ENCODE results near the gene MTHFD1L. TPM values are rescaled to one million over a fixed set of nuclear protein-coding genes. Genes with fewer than 3 reads are reported as not detected.
A peak's percentile ranks its signal among the peaks of the same experiment; 100 is the strongest.

The MTHFD1L gene
- total RNA-seq, 2 donors from 2014 or later: 13.0 to 19.1 TPM

GRCh38 chr6:151068761-151069312 lies 203.3 kb downstream of the MTHFD1L start:
- Histone ChIP-seq H3K36me3 (replicated peaks in 1 of 2; ENCODE audit: insufficient read depth in 1 of 2, low read depth in 2 of 2) (no peaks in the 10 kb centered on the region), H3K27ac (peak overlapping the region in 3 of 4 donors; percentile 30 to 60 (median 43)), H3K9me3 (no peaks in the 10 kb centered on the region), H3K4me3 (no peak overlapping the region), H3K4me1 (peaks cover 13% of the 10 kb centered on the region), H3K27me3 (no peaks in the 10 kb centered on the region)
- intact Hi-C loops (cut with DNase I): no loop called here
- ATAC-seq (no peak), DNase-seq (no peak)
- WGBS, 2 donors: 73 to 78% methylated on average over 6 of the region's 6 CpGs
- TF ChIP-seq CTCF (IDR thresholded peaks at IDR 0.05): no peak
- no peak for TF ChIP-seq POLR2A (IDR thresholded peaks at IDR 0.05)

DNA sequence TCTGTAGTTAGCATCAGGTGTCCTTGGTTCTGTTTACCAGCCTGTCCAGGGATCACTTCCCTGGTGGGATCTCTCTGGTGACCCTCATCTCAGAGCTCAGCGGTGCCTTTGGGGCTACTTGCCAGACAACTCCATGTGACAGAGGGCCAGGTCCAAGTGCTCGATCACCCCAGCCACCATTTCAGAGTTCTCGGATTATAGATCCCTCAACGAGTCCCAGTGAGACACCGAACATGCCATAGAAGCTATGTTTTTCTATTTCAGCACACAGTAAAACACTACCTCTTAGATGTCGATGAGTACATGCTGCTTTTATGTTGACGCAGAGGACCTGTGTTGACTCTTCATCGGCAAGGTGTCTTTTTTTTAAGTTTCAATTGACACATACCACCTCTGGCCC lies 204.1 kb downstream of the MTHFD1L start:
- TF ChIP-seq POLR2A (IDR thresholded peaks at IDR 0.05) (no peak), CTCF (IDR thresholded peaks at IDR 0.05) (no peak)
- 94 to 95% methylated on average over 8 of the region's 8 CpGs for WGBS, 2 donors
- intact Hi-C loops (cut with DNase I): no loop called here
- ATAC-seq: no peak
- DNase-seq: no peak
- Histone ChIP-seq H3K4me1 (peaks cover 11% of the 10 kb centered on the region), H3K27ac (peak overlapping the region in 1 of 4 donors; percentile 60), H3K27me3 (no peaks in the 10 kb centered on the region), H3K36me3 (replicated peaks in 1 of 2; ENCODE audit: insufficient read depth in 1 of 2, low read depth in 2 of 2) (no peaks in the 10 kb centered on the region), H3K4me3 (no peak overlapping the region), H3K9me3 (no peaks in the 10 kb centered on the region)

DNA sequence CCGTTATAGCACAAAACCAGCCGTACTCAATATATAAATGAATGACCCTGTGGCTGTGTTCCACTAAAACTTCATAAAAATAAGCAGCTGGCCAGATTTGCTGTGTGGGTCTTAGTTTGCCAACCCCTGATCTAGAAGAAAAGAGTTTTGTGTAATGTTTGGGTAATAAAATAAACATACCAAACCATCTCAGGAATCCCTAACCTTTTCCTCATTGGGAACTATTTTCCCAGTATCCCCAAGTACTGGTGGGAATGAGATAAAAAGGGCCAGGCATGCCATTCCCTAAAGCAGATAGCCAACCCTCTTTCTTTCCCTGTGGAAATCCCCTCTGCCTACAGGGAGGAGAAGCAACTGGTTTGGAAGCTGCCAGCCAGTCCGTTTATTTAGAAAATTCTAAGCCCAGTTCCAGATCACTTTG lies 205.1 kb downstream of the MTHFD1L start:
- Histone ChIP-seq H3K4me1 (peaks cover 11% of the 10 kb centered on the region), H3K9me3 (no peaks in the 10 kb centered on the region), H3K27ac (peak overlapping the region in 2 of 4 donors; percentile 14 to 22), H3K27me3 (no peaks in the 10 kb centered on the region), H3K36me3 (replicated peaks in 1 of 2; ENCODE audit: insufficient read depth in 1 of 2, low read depth in 2 of 2) (no peaks in the 10 kb centered on the region), H3K4me3 (no peak overlapping the region)
- DNase-seq (no peak), ATAC-seq (peak; percentile 15)
- WGBS, 2 donors: 57 to 65% methylated on average over 3 of the region's 3 CpGs
- intact Hi-C loops (cut with DNase I): no loop called here
- TF ChIP-seq POLR2A (IDR thresholded peaks at IDR 0.05): no peak
- TF ChIP-seq CTCF (IDR thresholded peaks at IDR 0.05): no peak

- Histone ChIP-seq H3K4me3 (no peak overlapping the region), H3K9me3 (no peaks in the 10 kb centered on the region), H3K36me3 (replicated peaks in 1 of 2; ENCODE audit: insufficient read depth in 1 of 2, low read depth in 2 of 2) (no peaks in the 10 kb centered on the region), H3K4me1 (peaks cover 11% of the 10 kb centered on the region), H3K27me3 (no peaks in the 10 kb centered on the region), H3K27ac (peak overlapping the region in 2 of 4 donors; percentile 14 to 22)
- intact Hi-C loops (cut with DNase I): no loop called here
- DNase-seq: peak in 2 of 4 donors; percentile 21 to 32
- TF ChIP-seq CTCF (IDR thresholded peaks at IDR 0.05) (no peak), POLR2A (IDR thresholded peaks at IDR 0.05) (no peak)
- peak; percentile 28 for ATAC-seq
- 51 to 60% methylated on average over 8 of the region's 8 CpGs for WGBS, 2 donors
These were observed 205.8 kb downstream of the MTHFD1L start for GRCh38 chr6:151071295-151071694.

DNA sequence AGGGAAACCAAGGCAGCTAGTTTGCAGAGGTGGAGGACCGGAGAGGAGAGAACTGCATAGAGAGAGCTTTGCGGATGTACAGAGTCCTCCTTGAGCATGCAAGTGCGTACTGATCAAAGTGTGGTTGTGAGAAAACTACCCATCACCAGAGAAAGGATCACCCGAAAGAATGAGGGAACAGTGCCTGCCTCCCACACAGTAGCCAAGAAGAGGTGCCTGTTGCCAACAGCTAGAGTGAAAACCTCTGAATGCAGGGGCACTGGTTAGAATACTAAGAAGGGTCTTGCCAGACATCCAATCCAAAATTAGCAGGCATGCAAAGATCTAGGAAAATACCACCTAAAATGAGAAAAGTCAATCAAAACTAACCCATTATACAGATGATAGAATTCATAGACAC lies 207.6 kb downstream of the MTHFD1L start:
- ATAC-seq: no peak
- H3K27ac ChIP-seq: no peak overlapping the region
- WGBS, 2 donors: 73 to 83% methylated on average over 4 of the region's 4 CpGs
- H3K9me3 ChIP-seq: no peaks in the 10 kb centered on the region
- no peak overlapping the region for H3K4me3 ChIP-seq
- TF ChIP-seq POLR2A (IDR thresholded peaks at IDR 0.05) (no peak), CTCF (IDR thresholded peaks at IDR 0.05) (no peak)
- DNase-seq: no peak
- intact Hi-C loops (cut with DNase I): no loop called here
- H3K4me1 ChIP-seq: peaks cover 3% of the 10 kb centered on the region
- H3K27me3 ChIP-seq: no peaks in the 10 kb centered on the region
- no peaks in the 10 kb centered on the region for H3K36me3 ChIP-seq (replicated peaks in 1 of 2; ENCODE audit: insufficient read depth in 1 of 2, low read depth in 2 of 2)

Data from body of pancreas (tissue), 4 donors.